Right ventricle myocardium superior (tissue), 1 donor: ENCODE measurements around the gene TMTC1. TPM values are rescaled to one million over a fixed set of nuclear protein-coding genes. Genes with fewer than 3 reads are reported as not detected.
A peak's percentile ranks its signal among the peaks of the same experiment; 100 is the strongest.

ENCODE experiments used
- ATAC-seq: fragments of 200-7000 bp; cut with Tn5 transposase; one replicate; pipeline ENCODE4 v1.9.1; 2020; ENCODE audit warnings: mild to moderate bottlenecking; ENCODE audit not compliant: poor library complexity
- DNase-seq: peaks from one replicate; pipeline ENCODE4 v3.0.0-alpha.2; 2020
- intact Hi-C: fragments of 100-400 bp; cut with DNase I; formaldehyde crosslinking; loops from one replicate; pipeline ENCODE4 v1.11.2; 2022
- total RNA-seq: library from RNA; stranded (reverse); fragmentation: NEBNext Ultra II Directional; extraction: Animal tissue kit (Norgen Biotek cat#: 25700); gene quantifications from one replicate; pipeline ENCODE4 v1.2.1, GENCODE V29; 2021
- donor health status: DM: no; HTN: yes; CAD: no; lungs with severe emphysema.

Gene TMTC1
- total RNA-seq, 1 donor from 2014 or later, result 29.1 TPM

DNA sequence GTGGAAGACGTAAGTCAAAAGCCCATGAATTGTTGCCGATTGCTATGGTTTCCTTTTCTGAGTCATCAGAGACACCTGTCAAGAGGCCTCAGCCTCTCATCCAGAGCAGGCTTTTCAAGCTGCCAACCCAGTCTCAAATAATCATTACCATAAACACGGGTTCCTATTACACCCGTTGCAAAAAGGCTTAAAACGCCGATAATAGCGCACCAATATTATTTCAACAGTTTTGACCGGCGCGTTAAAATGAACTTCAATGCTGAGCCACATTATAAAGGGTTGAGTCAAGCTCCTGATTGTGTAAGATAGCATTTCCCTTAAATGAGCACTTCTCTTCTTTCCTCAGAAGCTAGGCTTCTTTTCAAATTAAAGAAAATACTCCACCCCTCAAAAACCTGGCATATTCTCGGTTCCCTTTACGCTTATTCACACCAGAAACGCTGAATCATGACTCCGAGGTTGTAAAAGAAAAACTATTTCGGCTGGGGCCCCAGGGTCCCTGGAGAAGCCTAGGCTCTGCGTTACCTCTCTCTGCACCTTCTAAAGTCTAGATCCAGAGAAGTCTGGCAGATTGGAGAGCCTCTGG is 1.4 kb downstream of the TMTC1 start:
- intact Hi-C loops, result loop anchor here (10.0 kb wide), 2 partner anchors 138 to 228 kb away; no protein-coding TSS in a partner anchor
- no peak for DNase-seq

DNA sequence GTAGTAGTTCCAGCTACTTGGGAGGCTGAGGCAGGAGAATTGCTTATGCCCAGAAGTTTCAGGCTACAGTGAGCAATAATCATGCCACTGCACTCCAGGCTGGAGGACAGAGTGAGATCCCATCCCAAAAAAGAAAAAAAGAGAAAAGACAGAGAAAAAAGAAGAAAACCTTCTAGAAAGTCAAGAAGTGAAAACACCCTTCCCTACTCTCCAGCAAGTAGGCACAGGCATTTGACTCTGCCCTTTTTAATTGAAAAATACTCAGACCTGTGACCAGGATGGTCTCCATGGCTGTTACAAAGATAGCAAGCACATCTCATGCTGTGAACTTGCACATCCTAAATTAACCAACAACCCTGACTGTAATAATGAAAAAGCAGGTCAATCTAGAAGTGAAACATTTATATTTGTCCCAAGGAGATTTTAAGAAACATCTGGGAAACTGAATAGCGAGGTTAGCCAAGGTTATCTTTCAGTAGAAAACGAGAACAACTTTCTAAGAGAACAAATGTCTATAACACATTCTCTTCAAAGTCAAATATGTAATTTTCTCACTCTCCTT is 2.0 kb downstream of the TMTC1 start:
- ATAC-seq (no peak), DNase-seq (no peak)
- intact Hi-C loops, result loop anchor here (10.0 kb wide), 2 partner anchors 137 to 227 kb away; no protein-coding TSS in a partner anchor

More for the DNA sequence above, 1.4 kb downstream of the TMTC1 start:
- peak; percentile 47 for ATAC-seq

GRCh38 chr12:29781188-29781587 is 2.6 kb downstream of the TMTC1 start:
- intact Hi-C loops, result loop anchor here (10.0 kb wide), 2 partner anchors 136 to 226 kb away; no protein-coding TSS in a partner anchor
- DNase-seq (no peak), ATAC-seq (no peak)

- DNase-seq (no peak), ATAC-seq (no peak)
- intact Hi-C loops, result loop anchor here (10.0 kb wide), 2 partner anchors 135 to 225 kb away; no protein-coding TSS in a partner anchor
These were observed 3.7 kb downstream of the TMTC1 start for GRCh38 chr12:29780084-29780483.

DNA sequence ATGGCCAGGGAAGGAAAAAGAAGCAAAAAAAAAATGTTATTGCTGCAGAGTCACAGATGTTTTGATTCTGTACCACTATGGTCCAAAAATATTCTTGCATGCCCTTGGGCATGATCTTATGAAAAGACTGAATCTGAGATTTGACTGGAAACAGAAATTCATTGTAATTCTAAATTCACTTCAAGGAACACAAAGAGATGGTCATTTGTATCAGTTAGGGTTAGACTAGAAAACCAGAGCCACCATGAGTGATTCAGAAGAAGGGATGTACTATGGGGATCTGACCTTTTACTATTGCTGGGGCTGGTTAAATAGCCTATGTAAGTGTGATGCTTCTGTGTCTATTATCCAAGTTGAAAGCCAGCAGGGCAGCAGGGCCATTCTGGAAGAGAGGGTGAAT is 5.2 kb downstream of the TMTC1 start:
- no peak for DNase-seq
- intact Hi-C loops, result no loop called here
- no peak for ATAC-seq

DNA sequence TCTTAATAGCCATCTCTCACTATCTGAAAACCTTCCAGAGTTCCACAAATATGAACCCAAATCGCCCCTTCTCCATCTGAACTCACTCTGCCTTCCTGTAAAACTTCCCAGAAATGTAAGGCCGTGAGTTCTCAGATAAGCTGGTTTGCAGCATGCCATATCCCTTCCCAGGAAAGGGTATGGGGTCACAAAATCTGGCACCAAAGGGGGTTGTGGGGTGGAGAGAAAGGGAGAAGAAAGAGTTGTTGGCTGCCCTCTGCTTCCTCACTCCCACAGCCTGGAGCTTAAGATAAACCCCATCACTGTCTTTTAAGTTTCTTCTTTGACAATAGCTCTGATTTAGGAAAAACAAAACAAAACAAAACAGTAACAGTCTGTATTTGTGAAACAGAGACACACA is 10.7 kb downstream of the TMTC1 start:
- no peak for ATAC-seq
- intact Hi-C loops, result no loop called here

GRCh38 chr12:29771786-29772185 is 12.0 kb downstream of the TMTC1 start:
- intact Hi-C loops, result no loop called here
- ATAC-seq (no peak), DNase-seq (no peak)

More for the DNA sequence above, 10.7 kb downstream of the TMTC1 start:
- DNase-seq, result no peak

DNA sequence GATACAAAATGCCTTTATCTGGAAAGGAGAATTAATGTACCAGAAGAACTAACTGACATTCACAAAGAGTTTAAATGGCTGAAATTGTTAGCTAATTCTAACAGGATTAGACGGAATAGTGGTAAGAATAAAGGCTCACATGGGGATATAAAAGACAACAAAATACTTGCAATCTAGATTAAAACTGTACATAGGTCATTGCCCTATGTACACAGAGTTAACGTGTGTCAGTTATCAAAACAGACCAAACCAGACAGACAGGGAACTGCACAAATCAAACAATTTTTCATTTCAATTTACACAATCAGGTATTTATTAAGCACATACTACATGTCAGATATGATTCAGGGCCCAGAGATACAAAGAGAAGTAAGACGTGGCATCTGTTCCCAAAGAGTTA is 12.6 kb downstream of the TMTC1 start:
- DNase-seq (no peak), ATAC-seq (no peak)
- intact Hi-C loops, result no loop called here

- intact Hi-C loops, result no loop called here
- DNase-seq (no peak), ATAC-seq (peak; percentile 92)
These were observed 14.4 kb downstream of the TMTC1 start for GRCh38 chr12:29769162-29769858.

DNA sequence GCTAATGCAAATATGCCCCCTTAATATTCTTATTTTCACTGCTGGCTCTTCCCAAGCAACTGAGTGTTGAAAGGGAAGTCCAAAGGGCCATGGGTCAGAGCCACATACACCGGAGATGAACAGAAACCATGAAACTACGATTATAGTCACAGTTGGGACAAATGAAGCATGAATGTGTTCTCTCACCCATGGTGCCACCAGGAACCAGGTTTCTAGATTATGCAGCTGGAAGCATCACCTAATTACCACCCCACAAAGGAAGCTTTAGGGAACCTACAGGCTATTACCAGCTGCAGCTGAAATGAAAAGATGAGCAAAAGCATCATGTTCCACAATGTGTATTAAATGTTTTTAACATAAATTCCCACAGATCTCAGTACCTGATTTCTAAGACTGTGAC is 15.4 kb downstream of the TMTC1 start:
- ATAC-seq (no peak), DNase-seq (no peak)
- intact Hi-C loops, result no loop called here

GRCh38 chr12:29763301-29763683 is 20.4 kb downstream of the TMTC1 start:
- ATAC-seq (no peak), DNase-seq (no peak)
- intact Hi-C loops, result no loop called here

DNA sequence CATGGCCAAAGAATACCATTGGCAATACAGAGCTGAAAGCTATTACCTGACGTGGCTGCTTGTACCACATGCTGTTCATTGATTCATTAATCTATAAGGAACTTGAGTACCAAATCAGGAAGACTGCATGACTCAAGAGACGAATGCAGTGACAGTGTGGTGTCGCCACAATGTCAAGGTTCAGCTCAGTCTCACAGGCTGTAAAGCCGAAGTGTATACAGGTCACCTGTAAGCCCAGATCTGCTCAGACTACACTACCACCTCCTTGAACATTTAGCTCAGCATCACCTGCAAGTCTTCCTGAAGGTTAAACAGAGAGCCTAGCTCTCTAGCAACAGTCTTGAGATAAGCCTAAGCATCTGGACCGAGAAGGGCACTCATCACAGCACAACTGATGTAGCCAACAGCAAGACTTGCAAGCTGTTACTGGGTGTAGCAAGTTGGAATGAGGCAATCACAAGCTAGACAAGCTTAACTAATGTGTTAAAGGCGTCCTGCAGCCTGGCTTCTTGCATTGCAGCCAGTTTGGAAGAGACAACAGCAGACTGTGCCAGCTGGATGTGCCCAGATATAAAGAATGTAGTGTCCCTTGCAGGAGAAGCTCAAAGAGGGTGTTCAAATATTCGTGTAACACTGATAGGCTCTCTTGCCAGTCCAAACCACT is 21.0 kb downstream of the TMTC1 start:
- DNase-seq (peak; percentile 73), ATAC-seq (peak; percentile 97)
- intact Hi-C loops, result no loop called here

- ATAC-seq, result no peak
- intact Hi-C loops, result no loop called here
- no peak for DNase-seq
These were observed 23.8 kb downstream of the TMTC1 start for GRCh38 chr12:29759950-29760349.

DNA sequence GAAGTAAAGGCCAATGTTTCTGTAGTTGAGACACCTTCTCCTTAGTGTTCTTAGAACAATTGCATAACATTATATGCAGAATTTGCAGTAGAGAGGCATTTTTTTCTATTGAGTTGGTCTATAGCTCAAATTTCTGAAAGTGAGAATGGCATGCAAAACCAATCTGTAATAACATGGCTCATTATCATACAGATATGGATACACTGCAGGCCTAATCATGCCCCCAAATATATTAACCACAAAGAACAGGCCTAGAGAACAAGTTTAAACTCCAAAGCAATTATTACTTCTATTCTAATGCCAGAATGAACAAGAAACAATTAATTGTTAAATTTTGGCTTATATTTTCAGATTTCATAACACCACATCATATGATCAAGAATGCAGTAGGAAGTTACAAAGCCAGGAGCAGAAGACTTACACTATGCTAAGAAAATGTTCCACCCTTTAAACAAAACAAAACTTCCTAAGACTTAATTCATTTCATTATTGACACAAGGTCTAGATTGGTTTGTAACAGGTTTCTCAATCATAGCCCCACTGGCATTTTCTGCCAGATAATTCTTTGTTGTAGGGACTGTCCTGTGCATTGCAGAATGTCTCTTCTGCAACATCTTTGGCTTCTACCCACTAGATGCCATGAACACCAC is 26.9 kb downstream of the TMTC1 start:
- DNase-seq, result no peak
- intact Hi-C loops, result no loop called here
- ATAC-seq, result no peak

- DNase-seq, result no peak
- peak; percentile 81 for ATAC-seq
- intact Hi-C loops, result no loop called here
These were observed 29.2 kb downstream of the TMTC1 start for GRCh38 chr12:29754235-29755189.

- no peak for ATAC-seq
- intact Hi-C loops, result no loop called here
- no peak for DNase-seq
These were observed 31.6 kb downstream of the TMTC1 start for GRCh38 chr12:29752121-29752520.

GRCh38 chr12:29751676-29752075 is 32.1 kb downstream of the TMTC1 start:
- DNase-seq (no peak), ATAC-seq (no peak)
- intact Hi-C loops, result no loop called here

- no peak for DNase-seq
- no peak for ATAC-seq
- intact Hi-C loops, result no loop called here
These were observed 32.9 kb downstream of the TMTC1 start for GRCh38 chr12:29750928-29751220.
